PFSK-1 (cell line): ENCODE data around the gene DZIP3.

Source experiments
- FOXP2 ChIP-seq: optimal IDR thresholded peaks from 2 replicates; pipeline ENCODE3; 2011; ENCODE audit warnings: borderline replicate concordance, control low read depth, inconsistent platforms; ENCODE audit not compliant: insufficient read depth; ENCODE audit errors: extremely low read length, extremely low read depth
- POLR2AphosphoS5 ChIP-seq: IDR thresholded peaks from 2 replicates; pipeline ENCODE4 v1.6.1; 2012; ENCODE audit warnings: low read depth, mild to moderate bottlenecking, control low read depth, low read length, moderate library complexity
- REST ChIP-seq, 2 experiments: IDR thresholded peaks; 2 replicates each; pipeline versions ENCODE4 v1.6.1 to v1.8.0; 2011 to 2012; ENCODE audit warnings: low read depth in 2 of 2, low read length in 2 of 2, control low read depth in 1 of 2, inconsistent platforms in 1 of 2, mild to moderate bottlenecking in 1 of 2, moderate library complexity in 1 of 2; ENCODE audit not compliant: insufficient read depth in 1 of 2
- SIN3A ChIP-seq: IDR thresholded peaks from 2 replicates; pipeline ENCODE4 v1.6.1; 2012; ENCODE audit warnings: mild to moderate bottlenecking, low read length, moderate library complexity, borderline replicate concordance; ENCODE audit not compliant: insufficient read depth
- TAF1 ChIP-seq: IDR thresholded peaks from 2 replicates; pipeline ENCODE4 v1.6.1; 2012; ENCODE audit warnings: low read length, control low read depth, borderline replicate concordance; ENCODE audit not compliant: insufficient read depth

The DZIP3 gene

DNA sequence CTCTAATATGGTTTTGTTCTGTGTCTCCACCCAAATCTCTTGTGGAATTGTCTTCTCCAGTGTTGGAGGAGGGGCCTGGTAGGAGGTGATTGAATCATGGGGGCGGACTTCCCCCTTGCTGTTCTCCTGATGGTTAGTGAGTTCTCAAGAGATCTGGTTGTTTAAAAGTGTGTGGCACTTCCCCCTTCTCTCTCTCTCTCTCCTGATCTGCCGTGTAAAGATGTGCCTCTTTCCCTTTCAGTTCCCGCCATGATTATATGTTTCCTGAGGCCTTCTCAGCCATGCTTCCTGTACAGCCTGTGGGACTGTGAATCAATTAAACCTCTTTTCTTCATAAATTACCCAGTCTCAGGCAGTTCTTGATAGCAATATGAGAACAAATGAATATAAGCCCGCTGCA, 134.6 kb downstream of the DZIP3 start:
- TF ChIP-seq FOXP2 = no peak
- TF ChIP-seq POLR2AphosphoS5 = no peak
- TF ChIP-seq REST (IDR thresholded peaks at IDR 0.05; ENCODE audit: insufficient read depth in 1 of 2, low read depth in 2 of 2, low read length in 2 of 2) = no peak
- TF ChIP-seq SIN3A = no peak
- no peak for TF ChIP-seq TAF1

DNA sequence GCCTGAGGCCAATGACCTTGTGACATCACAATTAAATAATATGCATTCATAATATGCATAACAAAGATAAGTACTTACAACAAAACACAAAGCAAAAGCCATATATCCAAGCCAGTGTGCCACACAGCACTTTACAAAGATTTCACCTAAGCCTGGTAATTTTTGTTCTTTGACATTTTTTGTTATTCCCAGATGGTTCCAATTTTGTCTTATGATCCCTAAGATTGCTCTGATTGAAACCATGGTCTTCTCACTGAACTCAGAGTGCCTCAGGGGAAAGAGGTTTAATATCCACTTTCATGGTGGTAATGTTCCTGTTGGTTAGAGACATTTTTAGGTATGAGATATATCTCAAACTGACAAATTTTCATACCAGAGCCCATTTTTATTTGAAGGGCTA, 138.6 kb downstream of the DZIP3 start:
- TF ChIP-seq REST (IDR thresholded peaks at IDR 0.05; ENCODE audit: insufficient read depth in 1 of 2, low read depth in 2 of 2, low read length in 2 of 2) (no peak), SIN3A (no peak), POLR2AphosphoS5 (no peak), TAF1 (no peak), FOXP2 (no peak)

- TF ChIP-seq FOXP2 (no peak), TAF1 (no peak), SIN3A (no peak), POLR2AphosphoS5 (no peak), REST (IDR thresholded peaks at IDR 0.05; ENCODE audit: insufficient read depth in 1 of 2, low read depth in 2 of 2, low read length in 2 of 2) (no peak)
Measured at GRCh38 chr3:108728934-108729333, 139.4 kb downstream of the DZIP3 start.

DNA sequence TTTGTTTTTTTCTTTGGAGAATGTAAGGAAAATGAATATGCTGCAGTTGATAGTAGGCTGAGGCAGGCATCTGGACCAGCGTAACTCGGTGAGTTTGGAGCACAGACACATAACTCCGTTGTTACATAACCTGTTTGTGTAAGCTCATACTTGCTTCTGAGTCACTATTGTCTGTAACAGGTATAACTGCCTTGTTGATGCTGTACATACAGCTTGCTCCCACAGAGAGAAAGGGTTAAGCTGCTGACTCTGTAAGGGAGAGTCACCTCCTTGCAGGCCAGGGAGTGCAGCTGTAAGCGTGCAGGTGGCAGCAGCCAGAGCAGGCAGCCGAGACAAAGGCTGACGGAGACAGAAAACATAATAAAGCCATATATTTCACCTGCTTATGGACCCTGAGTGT, 147.3 kb downstream of the DZIP3 start:
- no peak for TF ChIP-seq REST (IDR thresholded peaks at IDR 0.05; ENCODE audit: insufficient read depth in 1 of 2, low read depth in 2 of 2, low read length in 2 of 2)
- no peak for TF ChIP-seq SIN3A
- TF ChIP-seq TAF1 = no peak
- no peak for TF ChIP-seq FOXP2
- TF ChIP-seq POLR2AphosphoS5 = no peak

- TF ChIP-seq POLR2AphosphoS5 (no peak), REST (IDR thresholded peaks at IDR 0.05; ENCODE audit: insufficient read depth in 1 of 2, low read depth in 2 of 2, low read length in 2 of 2) (no peak), TAF1 (no peak), SIN3A (no peak), FOXP2 (no peak)
Measured at GRCh38 chr3:108742929-108743328, 153.4 kb downstream of the DZIP3 start.
